ENCODE results near the gene TLN1.

DNA sequence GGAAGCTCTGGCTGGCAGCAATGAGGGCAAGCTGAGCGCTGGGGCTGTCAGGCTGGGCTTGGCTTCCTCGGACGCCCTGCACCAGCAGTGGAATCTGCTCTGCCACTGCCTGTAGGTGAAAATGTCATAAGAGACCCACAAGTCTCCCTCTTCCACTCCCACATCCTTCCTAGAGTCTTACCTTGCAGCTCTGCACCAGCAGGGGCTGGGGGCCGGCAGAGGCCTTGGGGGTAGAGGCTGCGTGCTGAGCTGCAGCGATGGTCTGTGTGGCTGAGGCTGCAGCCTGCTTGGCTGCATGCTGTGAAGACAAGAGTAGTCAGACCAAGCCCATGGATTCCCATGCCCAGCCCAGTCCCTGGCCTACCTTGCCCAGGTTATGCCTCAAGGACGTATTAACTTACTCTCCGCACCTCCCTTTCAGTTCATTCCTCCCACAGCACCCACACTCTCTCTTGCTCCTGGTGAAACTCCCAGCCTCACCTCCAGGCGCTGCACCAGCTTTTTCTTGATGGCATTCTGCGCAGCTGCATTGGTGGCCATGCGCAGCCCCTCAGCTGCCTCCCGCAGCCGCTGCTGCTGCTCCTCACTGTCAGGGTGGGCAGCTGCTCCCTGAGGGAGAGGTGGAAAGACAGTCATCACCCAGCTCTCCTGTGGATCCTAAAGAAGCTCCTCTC is 17.3 kb downstream of the TLN1 start:
- TF ChIP-seq, protein P1, sequence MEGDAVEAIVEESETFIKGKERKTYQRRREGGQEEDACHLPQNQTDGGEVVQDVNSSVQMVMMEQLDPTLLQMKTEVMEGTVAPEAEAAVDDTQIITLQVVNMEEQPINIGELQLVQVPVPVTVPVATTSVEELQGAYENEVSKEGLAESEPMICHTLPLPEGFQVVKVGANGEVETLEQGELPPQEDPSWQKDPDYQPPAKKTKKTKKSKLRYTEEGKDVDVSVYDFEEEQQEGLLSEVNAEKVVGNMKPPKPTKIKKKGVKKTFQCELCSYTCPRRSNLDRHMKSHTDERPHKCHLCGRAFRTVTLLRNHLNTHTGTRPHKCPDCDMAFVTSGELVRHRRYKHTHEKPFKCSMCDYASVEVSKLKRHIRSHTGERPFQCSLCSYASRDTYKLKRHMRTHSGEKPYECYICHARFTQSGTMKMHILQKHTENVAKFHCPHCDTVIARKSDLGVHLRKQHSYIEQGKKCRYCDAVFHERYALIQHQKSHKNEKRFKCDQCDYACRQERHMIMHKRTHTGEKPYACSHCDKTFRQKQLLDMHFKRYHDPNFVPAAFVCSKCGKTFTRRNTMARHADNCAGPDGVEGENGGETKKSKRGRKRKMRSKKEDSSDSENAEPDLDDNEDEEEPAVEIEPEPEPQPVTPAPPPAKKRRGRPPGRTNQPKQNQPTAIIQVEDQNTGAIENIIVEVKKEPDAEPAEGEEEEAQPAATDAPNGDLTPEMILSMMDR (IDR thresholded peaks at IDR 0.05): no peak
- no peak for TF ChIP-seq ZFX (IDR thresholded peaks at IDR 0.05; ENCODE audit: borderline replicate concordance)

All from 22Rv1 (cell line).